A549 (cell line): ENCODE results near the gene PTTG1IP. TPM values are rescaled to one million over a fixed set of nuclear protein-coding genes. Genes with fewer than 3 reads are reported as not detected.
A peak's percentile ranks its signal among the peaks of the same experiment; 100 is the strongest.

Source experiments
- ATAC-seq, 2 experiments: fragments of 200-7000 bp in 1 of 2; fragments of >200 bp in 1 of 2; cut with Nextera tagmentation in 1 of 2; cut with Tn5 transposase in 1 of 2; 3 replicates each; pipeline versions ENCODE4 v1.8.0 to v1.9.1; 2018 to 2020; ENCODE audit warnings: mild to moderate bottlenecking in 1 of 2, moderate library complexity in 1 of 2
- CTCF ChIA-PET: fragments of 300-600 bp; sonication (Branson Sonifier 250); formaldehyde crosslinking; extraction: SDS; loops from one replicate; lab custom pipeline; 2021; ENCODE audit warnings: antibody characterized with exemption, inconsistent platforms; lab: Yijun Ruan, JAX
- POLR2A ChIA-PET: fragments of 350-600 bp; formaldehyde crosslinking; extraction: SDS; loops from one replicate; lab custom pipeline; 2021; ENCODE audit warnings: antibody characterized with exemption, inconsistent platforms; lab: Yijun Ruan, JAX
- DNase-seq, 2 experiments: peaks; one replicate each; pipeline versions ENCODE4 v3.0.0 to v3.0.0-alpha.2; 2011 to 2016; ENCODE audit warnings: low read depth in 1 of 2, low spot score in 1 of 2
- FAIRE-seq: peaks from 2 replicates; lab custom pipeline; 2011; peaks lifted over from hg19 to GRCh38; lab: Jason Lieb, UNC
- H3K27ac ChIP-seq, 2 experiments: fragments of >200 bp; sonication (Bioruptor Twin); formaldehyde crosslinking; 3 replicates each; pipeline ENCODE4 v1.5.1; 2016 to 2017
- H3K4me1 ChIP-seq: fragments of >200 bp; sonication (Bioruptor Twin); formaldehyde crosslinking; 3 replicates; pipeline ENCODE4 v1.6.1; 2016
- H3K4me2 ChIP-seq: fragments of >200 bp; sonication (Bioruptor Twin); formaldehyde crosslinking; 3 replicates; pipeline ENCODE4 v1.6.1; 2016
- H3K4me3 ChIP-seq: fragments of >200 bp; sonication (Bioruptor Twin); formaldehyde crosslinking; 3 replicates; pipeline ENCODE4 v1.5.1; 2016
- H3K9me3 ChIP-seq: fragments of >200 bp; sonication (Bioruptor Twin); formaldehyde crosslinking; 3 replicates; pipeline ENCODE4 v1.6.1; 2016
- ATOH8 ChIP-seq: fragments of 250-450 bp; sonication (Bioruptor Pico); IDR thresholded peaks from 2 replicates; pipeline ENCODE4 v1.5.0; 2020; ENCODE audit warnings: low read depth, mild to moderate bottlenecking, moderate library complexity
- BCL3 ChIP-seq: fragments of >200 bp; sonication (Bioruptor Twin); formaldehyde crosslinking; IDR thresholded peaks from 3 replicates; pipeline ENCODE4 v1.6.1; 2016
- BHLHE40 ChIP-seq: IDR thresholded peaks from 2 replicates; pipeline ENCODE4 v1.6.1; 2012; ENCODE audit warnings: low read depth, low read length, inconsistent platforms
- CBX2 ChIP-seq: fragments of 200-600 bp; sonication (generic); IDR thresholded peaks from 2 replicates; pipeline ENCODE4 v1.6.1; 2016; ENCODE audit warnings: low read depth, mild to moderate bottlenecking, borderline replicate concordance
- CBX8 ChIP-seq: fragments of 200-600 bp; sonication (generic); IDR thresholded peaks from 2 replicates; pipeline ENCODE4 v1.6.1; 2016
- CEBPB ChIP-seq, 2 experiments: fragments of >200 bp in 1 of 2; sonication (Bioruptor Twin) in 1 of 2; formaldehyde crosslinking in 1 of 2; IDR thresholded peaks; 2 replicates each; pipeline ENCODE4 v1.6.1; 2012 to 2016
- CHD2 ChIP-seq: fragments of 150-350 bp; IDR thresholded peaks from 2 replicates; pipeline ENCODE4 v1.6.1; 2014; ENCODE audit warnings: low read length; ENCODE audit not compliant: partially characterized antibody
- E2F6 ChIP-seq: IDR thresholded peaks from 2 replicates; pipeline ENCODE4 v1.6.1; 2012; ENCODE audit warnings: low read depth, borderline replicate concordance
- EHF ChIP-seq: fragments of 250-450 bp; sonication (Bioruptor Pico); IDR thresholded peaks from 2 replicates; pipeline ENCODE4 v1.5.0; 2020; ENCODE audit warnings: mild to moderate bottlenecking
- EHMT2 ChIP-seq: fragments of 200-600 bp; sonication (generic); IDR thresholded peaks from 2 replicates; pipeline ENCODE4 v1.6.1; 2016; ENCODE audit warnings: antibody characterized with exemption, low read depth, mild to moderate bottlenecking, moderate library complexity
- FOSB ChIP-seq: fragments of 250-450 bp; sonication (Bioruptor Pico); IDR thresholded peaks from 2 replicates; pipeline ENCODE4 v1.5.0; 2020; ENCODE audit warnings: mild to moderate bottlenecking, moderate library complexity
- FOXS1 ChIP-seq: fragments of 250-450 bp; sonication (Bioruptor Pico); IDR thresholded peaks from 2 replicates; pipeline ENCODE4 v1.5.0; 2020; ENCODE audit warnings: mild to moderate bottlenecking, moderate library complexity
- GATA3 ChIP-seq: IDR thresholded peaks from 2 replicates; pipeline ENCODE4 v1.6.1; 2012; ENCODE audit warnings: borderline replicate concordance
- HDAC2 ChIP-seq: fragments of 200-600 bp; sonication (generic); IDR thresholded peaks from 2 replicates; pipeline ENCODE4 v1.6.1; 2016
- HMGXB4 ChIP-seq: fragments of 250-450 bp; sonication (Bioruptor Pico); IDR thresholded peaks from 2 replicates; pipeline ENCODE4 v1.5.0; 2021; ENCODE audit warnings: mild to moderate bottlenecking, moderate library complexity, borderline replicate concordance
- HOXB13 ChIP-seq: fragments of 250-450 bp; sonication (Bioruptor Pico); IDR thresholded peaks from 2 replicates; pipeline ENCODE4 v1.5.0; 2020; ENCODE audit warnings: low read depth, mild to moderate bottlenecking, moderate library complexity
- JUN ChIP-seq, 2 experiments: fragments of >200 bp; sonication (Bioruptor Twin); formaldehyde crosslinking; IDR thresholded peaks; 2 replicates in 1 of 2; 3 replicates in 1 of 2; pipeline ENCODE4 v1.6.1; 2016 to 2017
- JUNB ChIP-seq: fragments of >200 bp; sonication (Bioruptor Twin); formaldehyde crosslinking; IDR thresholded peaks from 2 replicates; pipeline ENCODE4 v1.6.1; 2016
- MAFK ChIP-seq: fragments of 450-650 bp; IDR thresholded peaks from 2 replicates; pipeline ENCODE4 v1.6.1; 2014; ENCODE audit not compliant: partially characterized antibody
- MAZ ChIP-seq: fragments of 150-350 bp; IDR thresholded peaks from 2 replicates; pipeline ENCODE4 v1.6.1; 2014; ENCODE audit warnings: antibody characterized with exemption, low read depth, low read length, borderline replicate concordance
- MYC ChIP-seq: IDR thresholded peaks from 2 replicates; pipeline ENCODE4 v1.6.1; 2012; ENCODE audit warnings: mild to moderate bottlenecking, inconsistent platforms, low read length, improper control_type of control experiment, borderline replicate concordance
- NFE2L2 ChIP-seq: fragments of 150-350 bp; conservative IDR thresholded peaks from 2 replicates; pipeline ENCODE4 v1.6.1; 2014; ENCODE audit warnings: low read length
- NPAS2 ChIP-seq: fragments of 250-450 bp; sonication (Bioruptor Pico); IDR thresholded peaks from 2 replicates; pipeline ENCODE4 v1.8.0; 2022; ENCODE audit warnings: mild to moderate bottlenecking, moderate library complexity, borderline replicate concordance
- NR3C1 ChIP-seq: fragments of >200 bp; sonication (Bioruptor Twin); formaldehyde crosslinking; IDR thresholded peaks from 3 replicates; pipeline ENCODE4 v1.6.1; 2017
- PBX3 ChIP-seq: IDR thresholded peaks from 2 replicates; pipeline ENCODE4 v1.6.1; 2012
- PHF8 ChIP-seq: fragments of 200-600 bp; sonication (generic); IDR thresholded peaks from 2 replicates; pipeline ENCODE4 v1.6.1; 2016; ENCODE audit warnings: low read depth, mild to moderate bottlenecking, antibody characterized with exemption, moderate library complexity, borderline replicate concordance
- POLR2A ChIP-seq: IDR thresholded peaks from 2 replicates; pipeline ENCODE4 v1.6.1; 2012; ENCODE audit warnings: mild to moderate bottlenecking, low read length
- RAD21 ChIP-seq, 2 experiments: fragments of >200 bp in 1 of 2; sonication (Bioruptor Twin) in 1 of 2; formaldehyde crosslinking in 1 of 2; IDR thresholded peaks in 1 of 2; conservative IDR thresholded peaks in 1 of 2; 2 replicates in 1 of 2; 3 replicates in 1 of 2; pipeline ENCODE4 v1.6.1; 2012 to 2018; ENCODE audit warnings: inconsistent platforms in 1 of 2
- RARB ChIP-seq: fragments of 250-450 bp; sonication (Bioruptor Pico); IDR thresholded peaks from 2 replicates; pipeline ENCODE4 v1.8.0; 2021; ENCODE audit warnings: mild to moderate bottlenecking, moderate library complexity
- RNF2 ChIP-seq: fragments of 200-600 bp; sonication (generic); IDR thresholded peaks from 2 replicates; pipeline ENCODE4 v1.6.1; 2016; ENCODE audit warnings: low read depth, mild to moderate bottlenecking, antibody characterized with exemption, moderate library complexity, borderline replicate concordance
- SMC3 ChIP-seq: fragments of >200 bp; sonication (Bioruptor Twin); formaldehyde crosslinking; IDR thresholded peaks from 3 replicates; pipeline ENCODE4 v1.6.1; 2018; ENCODE audit warnings: inconsistent platforms
- SREBF2 ChIP-seq: fragments of 450-650 bp; IDR thresholded peaks from 2 replicates; pipeline ENCODE4 v1.6.1; 2014; ENCODE audit warnings: mild to moderate bottlenecking, moderate library complexity
- TFCP2L1 ChIP-seq: fragments of 250-450 bp; sonication (Bioruptor Pico); IDR thresholded peaks from 2 replicates; pipeline ENCODE4 v1.5.0; 2021; ENCODE audit warnings: mild to moderate bottlenecking
- TP53 ChIP-seq: fragments of 250-450 bp; sonication (Bioruptor Pico); IDR thresholded peaks from 2 replicates; pipeline ENCODE4 v1.5.0; 2021; ENCODE audit warnings: mild to moderate bottlenecking, moderate library complexity
- ZC3H11A ChIP-seq: fragments of 450-650 bp; IDR thresholded peaks from 2 replicates; pipeline ENCODE4 v1.6.1; 2014; ENCODE audit warnings: antibody characterized with exemption, mild to moderate bottlenecking
- ZNF302 ChIP-seq: fragments of 250-450 bp; sonication (Bioruptor Pico); IDR thresholded peaks from 2 replicates; pipeline ENCODE4 v1.9.0; 2021; ENCODE audit warnings: inconsistent platforms, mild to moderate bottlenecking, moderate library complexity
- WGBS: methylation state at CpG from one replicate; pipeline ENCODE4 v1.1.6; 2017; ENCODE audit errors: missing lambda C conversion rate; 5-methylcytosine and 5-hydroxymethylcytosine counted together
- polyA plus RNA-seq, 4 experiments: library from polyadenylated mRNA; depleted of rRNA in 3 of 4; stranded (reverse); fragments of >200 nt; fragmentation: RNase III in 1 of 4; extraction: RNeasy Plus Mini Kit Qiagen cat#74134 plus additional on column Dnase treatment in 1 of 4; gene quantifications; 2 replicates in 3 of 4; 3 replicates in 1 of 4; pipeline ENCODE4 v1.2.3, GENCODE V29; 2011 to 2017

PTTG1IP gene
- polyA plus RNA-seq, 2 of the 4 experiments (the other 2 are of a cell fraction): 98.7 to 99.4 TPM

GRCh38 chr21:44817914-44818639, 55.4 kb downstream of the PTTG1IP start, which contains the start of gene SUMO3:
Gene SUMO3 (minus strand): TSS chr21:44818062. CDS start chr21:44817968, 94 bp downstream.
- ChIA-PET CTCF (interaction anchor here (0.7 to 2.0 kb wide), 2 partner anchors 17 to 115 kb away, joined by 3 to 6 read pairs; partner anchors contain the start of gene UBE2G2), POLR2A (interaction anchor here (0.6 to 1.0 kb wide), 4 partner anchors 9 to 56 kb away, joined by 3 to 8 read pairs (median 6); partner anchors contain the start of genes PTTG1IP and UBE2G2)
- peak within 1 kb of the TSS; percentile 64 for H3K4me3 ChIP-seq
- peak; percentile 58 to 71 for ATAC-seq
- peak within 1 kb of the TSS; percentile 69 for H3K4me2 ChIP-seq
- H3K4me1 ChIP-seq: peaks cover 9% of the 10 kb centered on the region; the same call in 2 of the 3 replicates
- no peak for FAIRE-seq
- peaks cover 27% of the 10 kb centered on the region for H3K9me3 ChIP-seq
- peak within 1 kb of the TSS; percentile 85 to 97 for H3K27ac ChIP-seq
- WGBS: no CpG with 5 or more reads among the region's 108 CpGs
- DNase-seq: peak; percentile 65 to 74
- TF ChIP-seq ZNF302 (CRISPR knock-in tag) (no peak), RAD21 (conservative IDR thresholded peaks at IDR 0.05 in 1 of 2, IDR thresholded peaks at IDR 0.05 in 1 of 2) (no peak), PHF8 (no peak), NPAS2 (CRISPR knock-in tag) (peak; percentile 79), MAFK (no peak), SREBF2 (no peak), POLR2A (peak; percentile 53), BHLHE40 (no peak), MAZ (no peak), HMGXB4 (CRISPR knock-in tag) (no peak), ZC3H11A (no peak), JUN (IDR thresholded peaks at IDR 0.05) (peak; percentile 38 to 52; a peak in 1 of 5 replicates), CBX8 (no peak), RNF2 (no peak), MYC (no peak), HDAC2 (no peak), EHF (CRISPR knock-in tag) (peak; percentile 66; the same call in 1 of the 2 replicates), JUNB (no peak), NR3C1 (no peak), BCL3 (no peak), TFCP2L1 (CRISPR knock-in tag) (no peak), ATOH8 (CRISPR knock-in tag) (peak; percentile 87; the same call in 1 of the 2 replicates), CEBPB (IDR thresholded peaks at IDR 0.05) (no peak), NFE2L2 (no peak), SMC3 (no peak), PBX3 (no peak), GATA3 (no peak), FOXS1 (CRISPR knock-in tag) (peak; percentile 64; the same call in 1 of the 2 replicates), RARB (CRISPR knock-in tag) (no peak), EHMT2 (no peak), CBX2 (no peak), TP53 (peak; percentile 70; the same call in 1 of the 2 replicates), CHD2 (no peak), FOSB (CRISPR knock-in tag) (no peak), E2F6 (0 out of 2 replicates have a peak, but pooled peaks have one; percentile 27), HOXB13 (CRISPR knock-in tag) (no peak)
